NCI-H187 (cell line): ENCODE measurements around the gene MST1R.
"Not testable (repeated sequence)": the region's sequence is repeated elsewhere in the genome, so short reads cannot be mapped to it uniquely, and the experiment has no call there.

ENCODE experiments used
- DNase-seq, 2 experiments: peaks; one replicate each; lab custom pipeline; 2025; lab: John Stamatoyannopoulos, UW

Gene MST1R

GRCh38 chr3:49903451-49904424, at the start of gene MST1R:
TSS of gene MST1R (minus strand) at chr3:49903873. CDS start at chr3:49903609, 264 bp downstream.
- peak; percentile 54 to 84 for DNase-seq

GRCh38 chr3:49952924-49953323, 49.3 kb upstream of the MST1R start:
- DNase-seq, result no peak

GRCh38 chr3:49942651-49943050, 39.0 kb upstream of the MST1R start:
- no peak for DNase-seq

GRCh38 chr3:49940667-49941249, 37.1 kb upstream of the MST1R start:
- DNase-seq, result no peak

GRCh38 chr3:49939858-49940666, 36.4 kb upstream of the MST1R start, which contains the start of gene RBM6:
TSS of gene RBM6 (plus strand) at chr3:49940150. CDS start at chr3:49962642, 22,492 bp downstream.
- DNase-seq, result peak; percentile 39 to 88

GRCh38 chr3:49937090-49937489, 33.4 kb upstream of the MST1R start:
- no peak for DNase-seq

GRCh38 chr3:49932281-49932680, 28.6 kb upstream of the MST1R start:
- not testable (repeated sequence) for DNase-seq

- no peak for DNase-seq
Observed at GRCh38 chr3:49930922-49931321, 27.2 kb upstream of the MST1R start.

- no peak for DNase-seq
Observed at GRCh38 chr3:49930168-49930690, 26.6 kb upstream of the MST1R start.

- DNase-seq, result peak; percentile 50 to 70
Observed at GRCh38 chr3:49929291-49930167, 25.9 kb upstream of the MST1R start, which contains the start of gene MON1A. TSS of gene MON1A (minus strand) at chr3:49929811. CDS start at chr3:49913346, 16,465 bp downstream.

GRCh38 chr3:49928481-49929017, 24.9 kb upstream of the MST1R start:
- DNase-seq, result no peak

- no peak for DNase-seq
Observed at GRCh38 chr3:49927798-49928197, 24.1 kb upstream of the MST1R start.

GRCh38 chr3:49926117-49926728, 22.6 kb upstream of the MST1R start:
- DNase-seq, result no peak

- no peak for DNase-seq
Observed at GRCh38 chr3:49925485-49925884, 21.8 kb upstream of the MST1R start.

GRCh38 chr3:49924683-49925082, 21.0 kb upstream of the MST1R start:
- DNase-seq, result no peak

GRCh38 chr3:49917806-49918590, 14.3 kb upstream of the MST1R start:
- DNase-seq, result not testable (repeated sequence)

GRCh38 chr3:49916686-49917085, 13.0 kb upstream of the MST1R start:
- no peak for DNase-seq

GRCh38 chr3:49914906-49915305, 11.2 kb upstream of the MST1R start:
- DNase-seq, result no peak

GRCh38 chr3:49912881-49913281, 9.2 kb upstream of the MST1R start:
- peak; percentile 49 to 66 for DNase-seq
